ENCODE results near the gene NT5E. TPM values are rescaled to one million over a fixed set of nuclear protein-coding genes. Genes with fewer than 3 reads are reported as not detected.

NT5E gene
- total RNA-seq, 1 donor from 2014 or later: 4.3 TPM

DNA sequence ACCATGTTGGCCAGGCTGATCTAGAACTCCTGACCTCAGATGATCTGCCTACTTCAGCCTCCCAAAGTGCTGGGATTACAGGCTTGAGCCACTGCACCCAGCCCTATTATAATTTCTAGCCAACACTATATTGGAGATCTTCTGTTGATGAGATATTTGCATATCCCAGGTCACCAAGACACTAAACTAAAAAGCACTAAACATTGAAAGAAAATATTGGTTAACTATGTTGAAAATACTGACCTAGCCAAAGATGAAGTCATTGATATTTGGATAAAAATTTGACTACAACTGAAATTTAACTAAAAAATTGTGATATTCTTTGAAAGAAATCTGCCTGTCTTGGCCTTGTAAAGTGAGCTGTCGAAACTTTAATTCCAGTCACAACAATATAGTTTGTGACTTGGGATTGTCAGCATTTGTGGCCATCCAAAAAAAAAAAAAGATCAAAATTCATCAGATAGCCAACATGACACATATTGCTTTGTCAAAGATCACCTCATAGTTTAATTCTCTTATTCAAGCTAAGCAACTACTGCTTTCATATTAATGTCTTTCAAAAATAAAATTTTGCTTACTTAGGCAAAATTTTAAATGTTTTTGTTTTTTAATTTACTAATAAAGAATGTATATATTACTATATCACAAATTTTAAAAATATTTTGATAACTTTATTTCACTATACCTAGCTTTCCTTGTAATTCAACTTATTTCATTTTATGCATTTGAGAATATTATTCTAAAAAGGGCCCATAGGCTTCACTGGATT, 6.3 kb upstream of the NT5E start:
- Histone ChIP-seq H3K36me3 (no peaks in the 10 kb centered on the region), H3K4me3 (no peak overlapping the region), H3K27ac (replicated peaks) (no peak overlapping the region), H3K27me3 (ENCODE audit: low read depth) (peaks cover 43% of the 10 kb centered on the region), H3K9me3 (replicated peaks) (peaks cover 27% of the 10 kb centered on the region), H3K4me1 (no peaks in the 10 kb centered on the region)
- no peak for TF ChIP-seq CTCF (IDR thresholded peaks at IDR 0.05; ENCODE audit: borderline replicate concordance)
- intact Hi-C loops (cut with micrococcal nuclease): no loop called here
- no peak for DNase-seq

GRCh38 chr6:85449388-85449817, 480 bp upstream of the NT5E start:
- Histone ChIP-seq H3K27me3 (ENCODE audit: low read depth) (peaks cover 94% of the 10 kb centered on the region), H3K27ac (replicated peaks) (peak overlapping the region; percentile 87), H3K36me3 (no peaks in the 10 kb centered on the region), H3K4me1 (peaks cover 22% of the 10 kb centered on the region), H3K9me3 (replicated peaks) (no peaks in the 10 kb centered on the region), H3K4me3 (peak overlapping the region; percentile 75)
- intact Hi-C loops (cut with micrococcal nuclease): no loop called here
- no peak for TF ChIP-seq CTCF (IDR thresholded peaks at IDR 0.05; ENCODE audit: borderline replicate concordance)
- no peak for DNase-seq

- Histone ChIP-seq H3K27me3 (ENCODE audit: low read depth) (peaks cover 89% of the 10 kb centered on the region), H3K4me3 (peak overlapping the region; percentile 75)
- no peak for TF ChIP-seq CTCF (IDR thresholded peaks at IDR 0.05; ENCODE audit: borderline replicate concordance)
These were observed 1.9 kb downstream of the NT5E start for GRCh38 chr6:85451565-85452306.

DNA sequence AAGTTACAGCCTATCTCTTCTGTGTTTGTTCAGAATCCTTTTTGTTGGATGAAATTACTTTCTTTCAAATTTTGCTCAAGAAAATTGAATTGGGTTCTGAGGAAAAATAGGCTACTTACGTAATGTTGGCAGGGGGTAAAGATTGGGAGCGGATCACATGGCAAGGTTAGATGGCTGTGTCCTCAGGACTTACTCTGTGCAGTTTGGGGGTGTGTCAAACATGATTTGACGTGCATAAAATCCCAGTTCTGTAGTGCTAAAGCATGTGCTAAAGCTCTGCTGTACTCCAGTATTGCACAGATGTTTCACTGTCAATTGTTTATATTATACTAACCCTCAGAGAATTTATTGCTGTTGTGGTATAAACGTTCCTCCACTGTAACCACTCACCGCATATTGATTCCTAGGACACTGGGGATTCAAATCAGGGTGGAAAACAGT, 2.6 kb downstream of the NT5E start:
- Histone ChIP-seq H3K4me3 (no peak overlapping the region), H3K27ac (replicated peaks) (peak overlapping the region; percentile 23), H3K4me1 (peaks cover 22% of the 10 kb centered on the region), H3K9me3 (replicated peaks) (no peaks in the 10 kb centered on the region), H3K36me3 (no peaks in the 10 kb centered on the region), H3K27me3 (ENCODE audit: low read depth) (peaks cover 85% of the 10 kb centered on the region)
- TF ChIP-seq CTCF (IDR thresholded peaks at IDR 0.05; ENCODE audit: borderline replicate concordance): no peak
- intact Hi-C loops (cut with micrococcal nuclease): no loop called here
- DNase-seq: no peak

More at GRCh38 chr6:85451565-85452306, 1.9 kb downstream of the NT5E start:
- Histone ChIP-seq H3K27ac (replicated peaks) (peak overlapping the region; percentile 23), H3K4me1 (peaks cover 22% of the 10 kb centered on the region), H3K9me3 (replicated peaks) (no peaks in the 10 kb centered on the region), H3K36me3 (no peaks in the 10 kb centered on the region)
- intact Hi-C loops (cut with micrococcal nuclease): no loop called here
- DNase-seq: no peak

- TF ChIP-seq CTCF (IDR thresholded peaks at IDR 0.05; ENCODE audit: borderline replicate concordance): no peak
- Histone ChIP-seq H3K4me1 (peaks cover 23% of the 10 kb centered on the region), H3K9me3 (replicated peaks) (no peaks in the 10 kb centered on the region), H3K27ac (replicated peaks) (no peak overlapping the region), H3K4me3 (no peak overlapping the region), H3K27me3 (ENCODE audit: low read depth) (peaks cover 79% of the 10 kb centered on the region), H3K36me3 (no peaks in the 10 kb centered on the region)
- intact Hi-C loops (cut with micrococcal nuclease): no loop called here
- DNase-seq: no peak
These were observed 3.2 kb downstream of the NT5E start for GRCh38 chr6:85453052-85453451.
